ENCODE results near the gene DDX50. TPM values are rescaled to one million over a fixed set of nuclear protein-coding genes. Genes with fewer than 3 reads are reported as not detected.

DDX50 gene, protein sequence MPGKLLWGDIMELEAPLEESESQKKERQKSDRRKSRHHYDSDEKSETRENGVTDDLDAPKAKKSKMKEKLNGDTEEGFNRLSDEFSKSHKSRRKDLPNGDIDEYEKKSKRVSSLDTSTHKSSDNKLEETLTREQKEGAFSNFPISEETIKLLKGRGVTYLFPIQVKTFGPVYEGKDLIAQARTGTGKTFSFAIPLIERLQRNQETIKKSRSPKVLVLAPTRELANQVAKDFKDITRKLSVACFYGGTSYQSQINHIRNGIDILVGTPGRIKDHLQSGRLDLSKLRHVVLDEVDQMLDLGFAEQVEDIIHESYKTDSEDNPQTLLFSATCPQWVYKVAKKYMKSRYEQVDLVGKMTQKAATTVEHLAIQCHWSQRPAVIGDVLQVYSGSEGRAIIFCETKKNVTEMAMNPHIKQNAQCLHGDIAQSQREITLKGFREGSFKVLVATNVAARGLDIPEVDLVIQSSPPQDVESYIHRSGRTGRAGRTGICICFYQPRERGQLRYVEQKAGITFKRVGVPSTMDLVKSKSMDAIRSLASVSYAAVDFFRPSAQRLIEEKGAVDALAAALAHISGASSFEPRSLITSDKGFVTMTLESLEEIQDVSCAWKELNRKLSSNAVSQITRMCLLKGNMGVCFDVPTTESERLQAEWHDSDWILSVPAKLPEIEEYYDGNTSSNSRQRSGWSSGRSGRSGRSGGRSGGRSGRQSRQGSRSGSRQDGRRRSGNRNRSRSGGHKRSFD
- total RNA-seq: 10 to 100 TPM; 44.6 to 76.3 (median 49.1) TPM

DNA sequence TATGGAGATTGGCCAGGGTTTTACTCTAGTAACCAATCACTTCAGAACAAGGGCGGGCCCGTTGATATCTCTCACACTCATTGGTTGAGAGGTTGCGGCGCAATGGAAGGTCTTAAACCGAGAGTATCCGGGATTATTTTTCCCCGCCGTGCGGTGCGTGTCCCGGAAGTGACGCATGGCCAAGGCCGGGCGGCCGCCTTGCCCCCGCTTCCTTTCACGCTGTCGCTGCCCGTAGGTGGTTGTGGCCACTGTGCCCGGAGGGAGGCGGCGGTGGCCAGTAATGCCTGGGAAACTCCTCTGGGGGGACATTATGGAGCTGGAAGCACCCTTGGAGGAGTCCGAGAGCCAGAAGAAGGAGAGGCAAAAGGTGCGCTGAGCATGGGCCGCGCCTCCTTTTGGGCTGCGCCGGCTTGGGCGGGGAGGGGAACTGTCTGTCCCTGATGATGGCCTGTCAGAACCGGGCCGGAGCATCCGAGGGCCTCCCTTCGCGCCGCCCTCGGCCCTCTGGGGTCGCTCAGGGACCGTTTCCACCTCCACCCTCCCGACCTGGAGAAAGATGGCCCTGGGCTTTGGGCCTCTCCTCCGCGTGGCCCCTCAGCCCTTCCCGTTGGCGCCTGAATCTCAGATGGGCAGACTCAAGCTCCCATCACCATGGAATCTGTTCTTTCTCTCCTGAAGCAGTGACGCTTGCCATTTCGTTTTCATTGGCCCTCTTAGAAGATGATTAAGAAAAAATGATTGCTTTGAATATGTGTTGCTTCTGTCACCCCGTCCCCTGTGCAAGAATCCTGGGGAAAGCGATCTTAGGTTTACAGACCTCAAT lies at the start of gene DDX50:
DDX50 (plus strand) TSS at position 211 of the 823 bp plus-strand sequence; CDS start at position 281, 70 bp downstream.
- H3K36me3 ChIP-seq: no peaks in the 10 kb centered on the region
- H3K27me3 ChIP-seq: no peaks in the 10 kb centered on the region
- peaks cover 4% of the 10 kb centered on the region in 2 donors for H3K4me1 ChIP-seq
- peak within 1 kb of the TSS; percentile 83 to 85 for H3K4me3 ChIP-seq
- DNase-seq: peak; percentile 96 to 98
- peak in 1 of 2 donors; percentile 70 for TF ChIP-seq POLR2A (IDR thresholded peaks at IDR 0.05)
- TF ChIP-seq, protein P1, sequence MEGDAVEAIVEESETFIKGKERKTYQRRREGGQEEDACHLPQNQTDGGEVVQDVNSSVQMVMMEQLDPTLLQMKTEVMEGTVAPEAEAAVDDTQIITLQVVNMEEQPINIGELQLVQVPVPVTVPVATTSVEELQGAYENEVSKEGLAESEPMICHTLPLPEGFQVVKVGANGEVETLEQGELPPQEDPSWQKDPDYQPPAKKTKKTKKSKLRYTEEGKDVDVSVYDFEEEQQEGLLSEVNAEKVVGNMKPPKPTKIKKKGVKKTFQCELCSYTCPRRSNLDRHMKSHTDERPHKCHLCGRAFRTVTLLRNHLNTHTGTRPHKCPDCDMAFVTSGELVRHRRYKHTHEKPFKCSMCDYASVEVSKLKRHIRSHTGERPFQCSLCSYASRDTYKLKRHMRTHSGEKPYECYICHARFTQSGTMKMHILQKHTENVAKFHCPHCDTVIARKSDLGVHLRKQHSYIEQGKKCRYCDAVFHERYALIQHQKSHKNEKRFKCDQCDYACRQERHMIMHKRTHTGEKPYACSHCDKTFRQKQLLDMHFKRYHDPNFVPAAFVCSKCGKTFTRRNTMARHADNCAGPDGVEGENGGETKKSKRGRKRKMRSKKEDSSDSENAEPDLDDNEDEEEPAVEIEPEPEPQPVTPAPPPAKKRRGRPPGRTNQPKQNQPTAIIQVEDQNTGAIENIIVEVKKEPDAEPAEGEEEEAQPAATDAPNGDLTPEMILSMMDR (IDR thresholded peaks at IDR 0.05): peak in 3 of 4 experiments; percentile 3 to 35 (median 18)
- H3K27ac ChIP-seq: peak within 1 kb of the TSS; percentile 97 to 99
- no peaks in the 10 kb centered on the region for H3K9me3 ChIP-seq
- intact Hi-C loops (cut with DNase I; ENCODE audit: low total_unique reads): no loop called here

- Histone ChIP-seq H3K9me3 (no peaks in the 10 kb centered on the region), H3K36me3 (no peaks in the 10 kb centered on the region), H3K4me1 (no peaks in the 10 kb centered on the region), H3K27ac (no peak overlapping the region), H3K4me3 (no peak overlapping the region), H3K27me3 (no peaks in the 10 kb centered on the region)
- DNase-seq: no peak
- intact Hi-C loops (cut with DNase I; ENCODE audit: low total_unique reads): no loop called here
- TF ChIP-seq POLR2A (IDR thresholded peaks at IDR 0.05): no peak
- TF ChIP-seq, protein P1 (IDR thresholded peaks at IDR 0.05): no peak
Observed at GRCh38 chr10:68856352-68856751, 44.8 kb upstream of the DDX50 start.

- intact Hi-C loops (cut with DNase I; ENCODE audit: low total_unique reads): no loop called here
- Histone ChIP-seq H3K4me1 (no peaks in the 10 kb centered on the region), H3K27ac (no peak overlapping the region), H3K27me3 (no peaks in the 10 kb centered on the region), H3K4me3 (no peak overlapping the region), H3K36me3 (no peaks in the 10 kb centered on the region), H3K9me3 (no peaks in the 10 kb centered on the region)
- no peak for DNase-seq
- TF ChIP-seq, protein P1 (IDR thresholded peaks at IDR 0.05): no peak
- no peak for TF ChIP-seq POLR2A (IDR thresholded peaks at IDR 0.05)
Observed at GRCh38 chr10:68857005-68857404, 44.1 kb upstream of the DDX50 start.

DNA sequence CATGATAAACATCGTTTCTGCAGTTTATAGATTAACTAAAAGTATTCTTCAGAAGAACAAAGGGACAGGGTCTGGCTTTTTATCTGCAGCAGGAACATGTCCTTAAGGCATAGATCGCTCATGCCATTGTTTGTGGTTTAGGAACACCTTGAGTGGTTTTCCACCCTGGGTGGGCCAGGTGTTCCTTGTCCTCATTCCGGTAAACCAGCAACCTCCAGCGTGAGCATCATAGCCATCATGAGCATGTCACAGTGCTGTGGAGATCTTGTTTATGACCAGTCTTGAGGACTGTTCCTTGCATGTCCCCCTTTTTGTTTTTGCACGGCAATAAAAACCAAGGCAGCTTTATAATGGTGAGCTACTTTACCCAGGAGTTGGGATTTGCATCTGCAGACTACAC lies 39.9 kb upstream of the DDX50 start:
- H3K36me3 ChIP-seq: no peaks in the 10 kb centered on the region
- no peaks in the 10 kb centered on the region for H3K4me1 ChIP-seq
- H3K9me3 ChIP-seq: no peaks in the 10 kb centered on the region
- no peak for DNase-seq
- intact Hi-C loops (cut with DNase I; ENCODE audit: low total_unique reads): no loop called here
- H3K27ac ChIP-seq: no peak overlapping the region
- H3K27me3 ChIP-seq: no peaks in the 10 kb centered on the region
- no peak overlapping the region for H3K4me3 ChIP-seq
- TF ChIP-seq, protein P1 (IDR thresholded peaks at IDR 0.05): no peak
- TF ChIP-seq POLR2A (IDR thresholded peaks at IDR 0.05): no peak
